Activated CD4-positive, alpha-beta T cell treated with anti-CD3 and anti-CD28 coated beads, Interleukin-2, amount 10 ng/mL, durations not matched to agents 7 days and 5 days (primary cell): ENCODE measurements around the gene TTLL5. TPM values are rescaled to one million over a fixed set of nuclear protein-coding genes. Genes with fewer than 3 reads are reported as not detected.

ENCODE experiments used
- CTCF ChIA-PET: fragments of 350-600 bp; sonication (Branson Sonifier 250); formaldehyde crosslinking; loops from one replicate; lab custom pipeline; 2021; ENCODE audit warnings: antibody characterized with exemption; lab: Charles Lee
- POLR2A ChIA-PET: fragments of 350-600 bp; sonication (Branson Sonifier 250); formaldehyde crosslinking; loops from one replicate; lab custom pipeline; 2021; ENCODE audit warnings: antibody characterized with exemption; lab: Charles Lee
- DNase-seq: peaks from one replicate; pipeline ENCODE4 v3.0.0-alpha.2; 2020
- H3K27ac Mint-ChIP-seq: one replicate; pipeline ENCODE4 v1.8.0; 2021; ENCODE audit warnings: mild to moderate bottlenecking, moderate library complexity, mixed read lengths
- H3K27me3 Mint-ChIP-seq: one replicate; pipeline ENCODE4 v1.8.0; 2021; ENCODE audit warnings: mixed read lengths
- H3K36me3 Mint-ChIP-seq: one replicate; pipeline ENCODE4 v1.8.0; 2021; ENCODE audit warnings: low read depth, mixed read lengths
- H3K4me1 Mint-ChIP-seq: one replicate; pipeline ENCODE4 v1.8.0; 2021; ENCODE audit warnings: mixed read lengths
- H3K4me3 Mint-ChIP-seq: one replicate; pipeline ENCODE4 v1.8.0; 2021; ENCODE audit warnings: mild to moderate bottlenecking, moderate library complexity, mixed read lengths
- H3K9me3 Mint-ChIP-seq: one replicate; pipeline ENCODE4 v1.8.0; 2021; ENCODE audit warnings: mixed read lengths
- total RNA-seq, 2 experiments: library from RNA; stranded (reverse); gene quantifications; one replicate each; pipeline ENCODE4 v1.2.3, GENCODE V29; 2021

The TTLL5 gene
- total RNA-seq, 2 experiments from 2014 or later, result 33.3 to 43.3 TPM

DNA sequence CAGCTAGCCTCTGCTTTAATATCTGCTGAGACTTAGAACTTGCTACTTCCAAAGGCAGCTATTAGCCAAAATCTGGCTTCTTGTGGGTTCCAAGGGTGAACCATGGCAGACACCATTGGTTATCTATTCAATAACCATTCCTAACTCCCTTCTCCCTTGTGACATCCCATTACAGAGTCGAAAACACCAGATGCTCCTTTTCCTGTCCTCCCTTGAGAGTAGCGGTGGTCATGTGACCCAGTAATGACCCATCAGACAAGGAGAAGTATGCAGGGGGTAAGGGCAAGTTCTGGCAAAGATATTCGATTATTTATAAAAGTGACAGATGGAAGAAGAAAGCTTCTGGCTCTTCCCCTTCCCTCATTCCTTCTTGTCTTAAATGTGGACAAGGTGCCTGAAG is 300.6 kb downstream of the TTLL5 start:
- CTCF ChIA-PET, result no interaction called here
- Mint-ChIP-seq H3K4me1 (no peaks in the 10 kb centered on the region), H3K27ac (no peak overlapping the region), H3K4me3 (no peak overlapping the region), H3K9me3 (no peaks in the 10 kb centered on the region), H3K27me3 (no peaks in the 10 kb centered on the region), H3K36me3 (no peaks in the 10 kb centered on the region)
- POLR2A ChIA-PET, result no interaction called here
- no peak for DNase-seq

DNA sequence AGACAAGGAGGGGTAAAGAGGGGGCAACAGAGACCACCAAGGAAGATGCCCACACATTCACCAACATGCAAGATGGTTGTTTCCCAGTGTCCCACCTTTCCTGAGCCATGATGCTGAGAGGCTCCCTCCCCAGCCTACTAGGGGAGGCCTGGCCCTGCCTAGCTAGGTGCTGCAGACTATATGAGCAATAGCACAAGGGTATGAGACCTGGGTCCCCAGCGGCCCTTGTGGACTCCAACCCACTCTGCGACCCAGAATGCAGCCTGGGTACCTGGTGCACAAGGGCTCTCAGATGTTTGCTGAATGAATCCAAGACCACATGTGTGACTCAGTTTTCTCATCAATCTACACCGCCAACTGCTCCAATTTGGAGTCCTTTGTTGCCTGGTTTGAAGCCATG is 306.8 kb downstream of the TTLL5 start:
- CTCF ChIA-PET, result interaction anchor here (0.8 to 2.0 kb wide), 3 partner anchors 21 to 61 kb away, joined by 3 to 5 read pairs (median 5); no protein-coding TSS in a partner anchor
- no peaks in the 10 kb centered on the region for H3K27me3 Mint-ChIP-seq
- H3K36me3 Mint-ChIP-seq, result no peaks in the 10 kb centered on the region
- no peak overlapping the region for H3K4me3 Mint-ChIP-seq
- no peak overlapping the region for H3K27ac Mint-ChIP-seq
- H3K4me1 Mint-ChIP-seq, result no peaks in the 10 kb centered on the region
- no peaks in the 10 kb centered on the region for H3K9me3 Mint-ChIP-seq
- POLR2A ChIA-PET, result no interaction called here
- no peak for DNase-seq

DNA sequence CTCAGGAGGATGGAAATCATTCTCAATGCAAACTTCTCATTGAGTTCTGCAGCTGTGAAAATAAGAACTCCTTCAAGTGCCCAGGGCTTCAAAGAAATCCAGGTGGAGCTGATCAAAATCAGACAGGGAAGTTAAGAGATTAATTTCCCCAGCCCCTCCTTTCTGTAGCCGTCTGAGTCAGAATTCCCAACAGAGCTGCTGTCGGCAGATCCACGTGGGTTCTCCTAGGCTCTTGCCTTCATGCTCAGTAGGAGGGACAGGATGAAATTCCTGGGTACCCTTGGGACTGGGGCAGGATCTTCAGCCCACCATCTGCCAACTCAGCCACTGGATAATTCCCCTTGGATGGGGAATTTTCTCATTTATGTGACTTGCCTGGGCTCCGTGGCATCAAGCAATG is 307.4 kb downstream of the TTLL5 start:
- no peak overlapping the region for H3K4me3 Mint-ChIP-seq
- H3K27me3 Mint-ChIP-seq, result no peaks in the 10 kb centered on the region
- no peak overlapping the region for H3K27ac Mint-ChIP-seq
- no peak for DNase-seq
- H3K36me3 Mint-ChIP-seq, result no peaks in the 10 kb centered on the region
- CTCF ChIA-PET, result interaction anchor here (1.1 to 2.0 kb wide), 3 partner anchors 8 to 61 kb away, joined by 3 to 5 read pairs (median 4); partner anchors contain the start of gene TGFB3
- no peaks in the 10 kb centered on the region for H3K9me3 Mint-ChIP-seq
- POLR2A ChIA-PET, result no interaction called here
- no peaks in the 10 kb centered on the region for H3K4me1 Mint-ChIP-seq

DNA sequence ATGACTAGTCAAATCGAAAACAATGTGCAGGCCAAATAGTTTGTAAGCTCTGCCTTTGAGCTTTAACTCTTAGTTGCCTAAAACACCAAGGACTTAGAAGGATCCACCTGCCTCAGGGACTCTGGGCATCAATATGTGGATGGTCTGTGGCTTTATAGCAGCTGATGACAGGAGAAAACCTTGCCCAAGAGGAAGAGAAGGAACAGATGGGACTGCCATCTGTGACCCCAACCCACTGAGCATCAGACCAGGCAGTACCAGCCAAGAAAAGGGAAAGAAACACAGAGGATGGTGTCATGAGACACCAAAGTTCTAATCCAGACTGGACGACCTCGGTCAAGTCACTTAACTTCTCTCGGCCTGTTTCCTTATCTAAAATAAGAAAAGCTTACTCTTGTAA is 308.1 kb downstream of the TTLL5 start:
- Mint-ChIP-seq H3K4me3 (no peak overlapping the region), H3K4me1 (no peaks in the 10 kb centered on the region), H3K36me3 (no peaks in the 10 kb centered on the region), H3K9me3 (no peaks in the 10 kb centered on the region), H3K27ac (no peak overlapping the region), H3K27me3 (no peaks in the 10 kb centered on the region)
- ChIA-PET POLR2A (no interaction called here), CTCF (interaction anchor here (1.1 to 1.3 kb wide), 2 partner anchors 9 to 13 kb away, joined by 3 to 4 read pairs; partner anchors contain the start of gene TGFB3)
- DNase-seq, result no peak

DNA sequence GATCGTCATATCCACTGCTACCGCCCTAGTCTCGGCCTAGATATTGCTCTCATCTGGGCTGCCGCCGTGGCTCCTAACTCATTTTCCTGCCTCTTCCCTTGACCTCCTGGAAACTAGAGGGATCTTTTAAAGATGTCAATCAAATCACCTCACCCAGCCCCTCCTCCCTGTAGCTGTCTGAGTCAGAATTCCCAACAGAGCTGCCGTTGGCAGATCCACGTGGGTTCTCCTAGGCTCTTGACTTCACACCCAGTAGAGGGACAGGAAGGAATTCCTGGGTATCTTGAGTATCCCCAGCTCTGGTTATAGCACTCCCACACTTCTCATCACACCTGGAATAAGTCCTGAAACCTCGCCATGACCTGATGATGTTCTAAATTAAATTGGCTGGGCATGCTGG is 308.8 kb downstream of the TTLL5 start:
- Mint-ChIP-seq H3K9me3 (no peaks in the 10 kb centered on the region), H3K27me3 (no peaks in the 10 kb centered on the region), H3K27ac (no peak overlapping the region), H3K4me1 (no peaks in the 10 kb centered on the region), H3K4me3 (no peak overlapping the region), H3K36me3 (no peaks in the 10 kb centered on the region)
- DNase-seq, result no peak
- ChIA-PET CTCF (interaction anchor here (1.3 to 2.3 kb wide), 2 partner anchors 10 to 12 kb away, joined by 4 to 8 read pairs; partner anchors contain the start of gene TGFB3), POLR2A (no interaction called here)

DNA sequence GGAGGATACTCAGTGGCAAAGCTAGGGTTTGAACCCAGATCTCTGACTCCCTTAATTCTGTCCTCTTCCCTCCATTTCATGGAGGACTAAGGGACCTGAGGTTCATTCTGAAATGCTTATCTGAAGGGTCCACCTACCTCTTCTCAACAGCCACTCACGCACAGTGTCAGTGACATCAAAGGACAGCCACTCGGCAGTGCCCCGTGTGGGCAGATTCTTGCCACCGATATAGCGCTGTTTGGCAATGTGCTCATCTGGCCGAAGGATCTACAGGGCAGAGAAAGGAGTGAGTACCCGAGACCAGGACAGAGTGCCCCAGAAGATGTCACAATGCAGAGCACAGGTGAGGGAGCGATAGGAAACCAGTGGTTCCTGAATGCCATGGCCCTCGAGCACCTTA is 309.9 kb downstream of the TTLL5 start:
- ChIA-PET CTCF (interaction anchor here (1.3 to 2.3 kb wide), 2 partner anchors 9 to 393 kb away, joined by 3 to 8 read pairs; partner anchors contain the start of gene FLVCR2), POLR2A (no interaction called here)
- no peak overlapping the region for H3K27ac Mint-ChIP-seq
- DNase-seq, result no peak
- no peaks in the 10 kb centered on the region for H3K4me1 Mint-ChIP-seq
- no peaks in the 10 kb centered on the region for H3K27me3 Mint-ChIP-seq
- no peak overlapping the region for H3K4me3 Mint-ChIP-seq
- H3K9me3 Mint-ChIP-seq, result no peaks in the 10 kb centered on the region
- H3K36me3 Mint-ChIP-seq, result no peaks in the 10 kb centered on the region

DNA sequence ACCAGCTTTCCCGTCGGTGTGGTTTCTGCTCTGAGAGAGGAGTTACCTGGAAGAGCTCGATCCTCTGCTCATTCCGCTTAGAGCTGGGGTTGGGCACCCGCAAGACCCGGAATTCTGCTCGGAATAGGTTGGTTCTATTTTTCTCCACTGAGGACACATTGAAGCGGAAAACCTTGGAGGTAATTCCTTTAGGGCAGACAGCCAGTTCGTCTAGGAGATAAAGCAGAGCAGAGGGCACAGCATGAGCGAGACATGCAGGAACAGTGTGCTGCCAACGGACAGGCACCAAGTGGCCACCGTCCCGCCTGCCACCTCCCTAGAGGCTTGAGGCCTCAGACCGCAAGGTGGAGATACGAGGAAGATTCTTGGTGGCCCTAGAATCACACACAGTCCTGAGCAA is 310.5 kb downstream of the TTLL5 start:
- Mint-ChIP-seq H3K4me3 (no peak overlapping the region), H3K27me3 (no peaks in the 10 kb centered on the region), H3K27ac (no peak overlapping the region), H3K9me3 (no peaks in the 10 kb centered on the region), H3K36me3 (no peaks in the 10 kb centered on the region), H3K4me1 (no peaks in the 10 kb centered on the region)
- DNase-seq, result no peak
- ChIA-PET POLR2A (no interaction called here), CTCF (interaction anchor here (0.6 to 2.3 kb wide), 3 partner anchors 9 to 394 kb away, joined by 3 to 8 read pairs (median 3); partner anchors contain the start of gene FLVCR2)

DNA sequence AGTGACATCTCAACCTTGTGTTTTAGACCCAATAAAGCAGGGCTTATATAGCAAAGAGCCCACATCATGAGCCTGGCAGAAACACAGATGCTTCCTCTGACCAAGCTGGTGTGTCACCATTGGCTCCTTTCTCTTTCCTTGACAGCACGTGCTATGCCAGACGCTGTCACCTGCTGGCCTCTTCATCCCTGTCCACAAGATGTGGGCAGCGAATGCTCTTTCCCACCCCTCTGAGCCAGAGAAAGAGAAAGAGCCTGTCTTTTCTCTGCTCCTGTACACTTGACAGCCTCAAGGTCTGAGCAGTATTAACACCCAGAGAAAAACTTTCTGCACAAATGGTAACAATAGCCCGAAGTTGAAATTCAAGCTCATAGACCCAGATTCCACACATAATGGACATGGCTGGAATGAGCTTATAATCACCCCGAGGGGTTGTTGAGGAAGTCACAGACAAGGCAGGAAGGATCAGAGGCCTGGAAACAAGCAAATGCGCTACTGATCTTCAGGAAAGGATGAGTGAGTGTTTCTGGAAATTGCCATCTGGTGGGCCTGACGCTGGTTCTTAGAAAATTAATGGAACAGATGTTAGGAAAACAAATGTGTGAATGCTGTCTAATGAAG is 311.9 kb downstream of the TTLL5 start:
- H3K4me3 Mint-ChIP-seq, result no peak overlapping the region
- ChIA-PET CTCF (interaction anchor here (0.6 to 1.3 kb wide), 2 partner anchors 9 to 36 kb away, joined by 3 read pairs; partner anchors contain the start of gene TGFB3), POLR2A (no interaction called here)
- H3K36me3 Mint-ChIP-seq, result no peaks in the 10 kb centered on the region
- no peaks in the 10 kb centered on the region for H3K9me3 Mint-ChIP-seq
- DNase-seq, result no peak
- H3K4me1 Mint-ChIP-seq, result peaks cover under 1% of the 10 kb centered on the region
- no peak overlapping the region for H3K27ac Mint-ChIP-seq
- H3K27me3 Mint-ChIP-seq, result no peaks in the 10 kb centered on the region

DNA sequence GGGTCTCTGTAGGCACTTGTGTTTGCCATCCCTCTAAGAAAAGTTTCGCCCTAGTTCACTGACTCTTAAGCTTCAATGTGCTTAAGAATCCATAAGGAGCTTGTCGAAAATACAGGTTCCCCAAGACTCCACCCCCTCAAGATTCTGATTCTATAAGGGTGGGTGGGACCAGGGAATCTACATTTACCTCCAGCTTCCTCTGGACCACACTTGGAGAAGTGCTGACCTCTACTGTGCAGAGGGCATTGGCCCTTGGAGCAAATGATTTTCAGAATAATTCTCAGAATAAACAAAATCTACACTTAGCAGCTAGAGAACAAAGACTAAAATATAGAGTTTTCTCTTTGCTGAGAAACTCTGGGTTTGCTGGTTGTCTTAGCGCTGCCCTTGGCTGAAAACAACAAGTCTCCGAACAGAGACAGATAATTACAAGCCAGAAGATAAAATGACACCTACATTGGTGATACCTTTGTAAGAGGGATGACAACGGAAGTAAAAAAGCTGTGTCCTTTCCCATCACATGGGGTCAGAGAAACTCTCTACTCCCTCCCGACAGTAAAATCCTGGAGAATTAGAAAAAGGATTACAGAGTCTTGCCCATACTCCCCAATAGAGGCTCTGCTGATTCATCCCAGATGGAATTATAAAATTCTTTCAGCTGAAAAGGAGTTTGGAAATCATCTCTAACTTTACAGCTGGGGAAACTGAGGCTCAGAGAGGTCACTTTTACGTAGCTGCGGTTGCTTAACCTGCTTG is 316.0 kb downstream of the TTLL5 start:
- Mint-ChIP-seq H3K9me3 (no peaks in the 10 kb centered on the region), H3K27me3 (no peaks in the 10 kb centered on the region), H3K4me1 (peaks cover 41% of the 10 kb centered on the region), H3K27ac (no peak overlapping the region), H3K36me3 (no peaks in the 10 kb centered on the region), H3K4me3 (no peak overlapping the region)
- ChIA-PET CTCF (interaction anchor here (0.6 to 2.9 kb wide), 2 partner anchors 71 to 198 kb away, joined by 3 to 10 read pairs; no protein-coding TSS in a partner anchor), POLR2A (no interaction called here)
- no peak for DNase-seq

DNA sequence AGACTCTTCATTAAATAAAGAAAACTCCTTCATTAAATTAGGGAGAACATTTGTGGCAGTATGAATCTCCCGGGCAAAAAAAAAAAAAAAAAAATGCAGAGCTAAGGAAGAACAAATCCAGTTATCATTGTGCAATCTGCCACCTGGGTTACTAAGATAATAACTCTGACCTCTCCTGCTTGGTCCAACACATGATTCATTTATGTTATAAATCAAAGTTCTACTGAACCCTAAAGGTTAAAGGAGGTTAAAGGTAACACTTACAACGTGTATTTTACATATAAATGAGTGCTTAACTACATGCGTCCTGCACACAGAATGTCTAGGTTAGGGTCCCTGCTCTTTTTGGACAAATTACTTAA is 316.5 kb downstream of the TTLL5 start:
- CTCF ChIA-PET, result interaction anchor here (0.6 to 2.9 kb wide), 2 partner anchors 71 to 199 kb away, joined by 3 to 10 read pairs; no protein-coding TSS in a partner anchor
- H3K4me3 Mint-ChIP-seq, result no peak overlapping the region

DNA sequence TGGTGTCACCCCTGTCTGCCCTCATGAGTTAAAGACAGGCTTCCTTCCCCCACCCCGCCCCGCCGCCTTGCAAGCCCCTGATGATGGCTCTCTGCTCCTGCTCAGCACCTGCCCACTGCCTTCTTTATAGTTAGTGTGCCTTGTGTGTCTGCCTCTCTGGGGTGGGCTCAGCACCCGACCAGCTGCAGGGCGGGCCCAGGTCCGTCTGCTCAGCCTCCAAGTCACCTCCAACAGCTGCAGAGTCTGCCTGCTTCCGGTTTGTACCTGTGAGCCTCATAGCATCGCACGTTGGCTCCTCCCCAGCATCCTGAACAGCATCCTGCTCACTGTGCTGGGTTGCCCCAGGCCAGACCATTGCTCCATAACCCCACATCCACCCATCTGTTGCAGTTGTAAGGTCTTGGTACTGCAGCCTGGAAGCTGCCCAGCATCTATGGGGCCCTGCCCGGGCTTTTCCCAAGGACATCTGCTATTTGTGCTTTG is 317.2 kb downstream of the TTLL5 start:
- ChIA-PET CTCF (interaction anchor here (0.8 to 2.9 kb wide), 4 partner anchors 72 to 269 kb away, joined by 3 to 10 read pairs (median 6); no protein-coding TSS in a partner anchor), POLR2A (no interaction called here)
- DNase-seq, result peak; percentile 46
- no peaks in the 10 kb centered on the region for H3K36me3 Mint-ChIP-seq
- peaks cover 46% of the 10 kb centered on the region for H3K4me1 Mint-ChIP-seq
- H3K27ac Mint-ChIP-seq, result peak overlapping the region; percentile 66
- H3K9me3 Mint-ChIP-seq, result no peaks in the 10 kb centered on the region
- no peak overlapping the region for H3K4me3 Mint-ChIP-seq
- H3K27me3 Mint-ChIP-seq, result no peaks in the 10 kb centered on the region

More for the DNA sequence above, 316.5 kb downstream of the TTLL5 start:
- no peak for DNase-seq
- POLR2A ChIA-PET, result no interaction called here
- Mint-ChIP-seq H3K36me3 (no peaks in the 10 kb centered on the region), H3K27me3 (no peaks in the 10 kb centered on the region), H3K27ac (no peak overlapping the region), H3K9me3 (no peaks in the 10 kb centered on the region), H3K4me1 (peaks cover 41% of the 10 kb centered on the region)

DNA sequence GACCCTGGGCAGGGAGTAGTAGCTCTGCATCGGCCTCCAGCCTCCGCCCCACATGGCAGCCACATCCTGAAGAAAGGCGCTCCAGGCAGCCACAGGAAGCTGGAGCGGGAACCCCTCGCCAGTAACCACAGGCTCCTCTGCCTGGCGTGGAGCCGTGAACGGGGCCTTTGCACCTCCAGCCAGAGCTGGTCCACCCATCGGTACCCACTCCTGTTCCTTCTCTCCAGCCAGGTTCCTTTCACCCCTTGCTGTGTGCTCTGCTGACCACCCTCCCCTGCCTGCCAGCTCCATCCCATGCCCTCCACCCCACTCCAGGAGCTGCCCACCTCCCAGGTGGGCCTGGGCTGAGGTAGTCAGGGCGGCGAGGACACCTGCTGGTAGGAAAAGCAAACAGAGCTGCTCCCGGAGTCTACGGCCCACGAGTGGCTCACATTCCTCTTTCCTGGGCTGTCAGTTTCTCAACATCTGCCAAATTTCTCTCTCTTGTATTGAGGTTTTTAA is 318.1 kb downstream of the TTLL5 start:
- Mint-ChIP-seq H3K9me3 (no peaks in the 10 kb centered on the region), H3K4me1 (peaks cover 46% of the 10 kb centered on the region), H3K27ac (no peak overlapping the region), H3K27me3 (peaks cover 5% of the 10 kb centered on the region), H3K4me3 (no peak overlapping the region), H3K36me3 (no peaks in the 10 kb centered on the region)
- ChIA-PET CTCF (interaction anchor here (0.7 to 2.3 kb wide), 9 partner anchors 8 to 270 kb away, joined by 3 to 8 read pairs (median 3); no protein-coding TSS in a partner anchor), POLR2A (no interaction called here)
- DNase-seq, result peak; percentile 18
